Testis (tissue), 2 donors: Measurements from ENCODE around the gene DCST2.

ENCODE experiments used
- CTCF ChIP-seq, 3 experiments: fragments of 450-650 bp in 2 of 3; fragments of 200-600 bp in 1 of 3; sonication (generic) in 1 of 3; IDR thresholded peaks; one replicate each; pipeline ENCODE4 v1.5.1; 2016 to 2019; ENCODE audit warnings: antibody characterized with exemption in 3 of 3, mild to moderate bottlenecking in 2 of 3, moderate library complexity in 1 of 3
- POLR2A ChIP-seq: fragments of 450-650 bp; IDR thresholded peaks from one replicate; pipeline ENCODE4 v1.6.1; 2017; ENCODE audit warnings: antibody characterized with exemption, mild to moderate bottlenecking, moderate library complexity

GRCh38 chr1:155071701-155072100 lies 38.1 kb upstream of the DCST2 start:
- TF ChIP-seq CTCF (IDR thresholded peaks at IDR 0.05) (no peak), POLR2A (no peak)
